Cardiac fibroblast (primary cell): ENCODE data around the gene CRACDL.

Experiments
- DNase-seq, 2 donors: peaks; one replicate each; pipeline versions ENCODE4 v3.0.0 to v3.0.0-alpha.2; 2010; ENCODE audit warnings: low read depth in 2 of 2
- H3K4me3 ChIP-seq, 2 donors: replicated peaks in 1 of 2; 1 replicate in 1 of 2; 2 replicates in 1 of 2; pipeline ENCODE4 v1.5.1; 2011; ENCODE audit warnings: low read depth in 2 of 2, low read length in 2 of 2, mild to moderate bottlenecking in 2 of 2, moderate library complexity in 1 of 2
- TF ChIP-seq, protein P1 (sequence below): IDR thresholded peaks from one replicate; pipeline ENCODE4 v1.5.1; 2011; ENCODE audit warnings: low read depth, mild to moderate bottlenecking, low read length, inconsistent platforms

Gene CRACDL

DNA sequence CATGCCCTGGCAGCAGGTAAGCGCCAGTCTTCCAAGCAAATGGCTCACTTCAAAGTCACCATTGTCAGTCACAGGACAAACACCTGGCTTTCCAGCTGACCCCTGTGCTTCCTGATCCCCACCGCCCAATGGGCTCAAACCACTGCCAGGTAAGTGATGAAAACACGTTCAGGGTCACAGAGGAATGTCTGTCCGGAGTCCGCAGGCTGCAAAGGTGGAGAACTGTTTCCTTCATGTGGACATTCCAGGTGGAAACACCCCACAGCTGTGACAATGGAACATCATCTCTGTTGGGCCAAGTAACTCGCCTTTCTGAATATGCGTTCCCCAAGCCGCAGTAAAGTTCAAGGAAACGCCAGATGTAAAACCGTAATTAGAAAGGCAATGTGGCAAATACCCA, 86.0 kb downstream of the CRACDL start:
- TF ChIP-seq, protein P1, sequence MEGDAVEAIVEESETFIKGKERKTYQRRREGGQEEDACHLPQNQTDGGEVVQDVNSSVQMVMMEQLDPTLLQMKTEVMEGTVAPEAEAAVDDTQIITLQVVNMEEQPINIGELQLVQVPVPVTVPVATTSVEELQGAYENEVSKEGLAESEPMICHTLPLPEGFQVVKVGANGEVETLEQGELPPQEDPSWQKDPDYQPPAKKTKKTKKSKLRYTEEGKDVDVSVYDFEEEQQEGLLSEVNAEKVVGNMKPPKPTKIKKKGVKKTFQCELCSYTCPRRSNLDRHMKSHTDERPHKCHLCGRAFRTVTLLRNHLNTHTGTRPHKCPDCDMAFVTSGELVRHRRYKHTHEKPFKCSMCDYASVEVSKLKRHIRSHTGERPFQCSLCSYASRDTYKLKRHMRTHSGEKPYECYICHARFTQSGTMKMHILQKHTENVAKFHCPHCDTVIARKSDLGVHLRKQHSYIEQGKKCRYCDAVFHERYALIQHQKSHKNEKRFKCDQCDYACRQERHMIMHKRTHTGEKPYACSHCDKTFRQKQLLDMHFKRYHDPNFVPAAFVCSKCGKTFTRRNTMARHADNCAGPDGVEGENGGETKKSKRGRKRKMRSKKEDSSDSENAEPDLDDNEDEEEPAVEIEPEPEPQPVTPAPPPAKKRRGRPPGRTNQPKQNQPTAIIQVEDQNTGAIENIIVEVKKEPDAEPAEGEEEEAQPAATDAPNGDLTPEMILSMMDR: no peak
- DNase-seq: no peak
- no peak overlapping the region for H3K4me3 ChIP-seq

DNA sequence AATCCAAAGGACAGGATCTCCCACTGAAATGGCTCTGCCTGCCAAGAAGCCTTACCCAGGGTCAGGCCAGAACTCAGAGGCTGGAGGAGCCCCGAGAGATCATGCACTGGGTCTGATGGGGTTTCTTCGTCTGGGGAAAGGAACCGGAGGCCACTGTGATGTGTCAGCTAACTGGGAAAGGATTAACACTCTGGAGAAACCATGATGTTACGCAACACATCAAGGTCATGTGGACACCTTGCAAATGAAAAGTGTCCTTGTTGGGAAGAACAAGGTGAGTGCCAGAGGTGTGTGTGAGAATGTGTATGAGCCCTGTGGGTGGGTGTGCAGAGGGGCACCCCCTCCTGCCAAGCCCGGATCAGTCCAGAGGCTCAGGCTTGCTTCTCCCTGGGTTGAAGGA, 86.9 kb downstream of the CRACDL start:
- peak in 1 of 2 donors; percentile 28 for DNase-seq
- H3K4me3 ChIP-seq: no peak overlapping the region
- TF ChIP-seq, protein P1: no peak

DNA sequence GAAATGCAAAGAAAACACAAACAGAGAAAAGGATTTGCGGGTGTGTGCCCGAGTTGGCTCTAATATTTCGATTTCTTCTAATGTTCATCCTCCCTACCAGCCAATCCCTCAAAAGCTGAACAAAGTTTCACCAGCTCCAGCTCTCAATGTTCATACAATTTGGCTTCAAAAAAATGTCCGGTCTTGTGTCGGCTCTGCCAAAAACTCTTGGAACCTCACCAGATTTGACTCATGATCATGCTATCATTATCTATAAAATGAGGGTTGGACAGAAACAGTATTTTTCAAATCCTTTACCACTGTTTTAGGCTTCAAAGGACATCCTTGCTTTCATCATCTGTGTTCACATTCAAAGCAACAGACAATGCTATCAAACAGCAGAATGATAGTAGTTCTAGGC, 88.2 kb downstream of the CRACDL start:
- DNase-seq: peak; percentile 38 to 48
- H3K4me3 ChIP-seq: no peak overlapping the region
- TF ChIP-seq, protein P1: no peak

DNA sequence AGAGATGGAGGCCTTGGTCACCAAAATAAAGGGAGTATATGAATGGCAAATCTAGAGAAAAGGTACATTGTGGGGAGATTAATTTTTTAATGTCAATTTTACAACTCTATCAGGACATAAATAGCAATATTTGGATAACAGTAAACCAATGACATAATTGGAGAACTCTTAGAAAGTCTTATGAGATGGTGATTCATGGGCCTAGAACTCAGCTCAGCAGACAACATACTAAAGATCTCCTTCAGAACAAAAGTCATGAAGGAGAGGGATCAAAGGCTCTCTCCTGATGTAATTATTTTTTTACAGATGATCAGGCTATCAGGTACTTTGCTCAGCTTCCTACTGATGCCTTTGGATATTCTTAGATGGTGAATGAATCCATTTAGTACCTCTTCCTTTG, 90.0 kb downstream of the CRACDL start:
- TF ChIP-seq, protein P1: no peak
- no peak for DNase-seq
- no peak overlapping the region for H3K4me3 ChIP-seq

DNA sequence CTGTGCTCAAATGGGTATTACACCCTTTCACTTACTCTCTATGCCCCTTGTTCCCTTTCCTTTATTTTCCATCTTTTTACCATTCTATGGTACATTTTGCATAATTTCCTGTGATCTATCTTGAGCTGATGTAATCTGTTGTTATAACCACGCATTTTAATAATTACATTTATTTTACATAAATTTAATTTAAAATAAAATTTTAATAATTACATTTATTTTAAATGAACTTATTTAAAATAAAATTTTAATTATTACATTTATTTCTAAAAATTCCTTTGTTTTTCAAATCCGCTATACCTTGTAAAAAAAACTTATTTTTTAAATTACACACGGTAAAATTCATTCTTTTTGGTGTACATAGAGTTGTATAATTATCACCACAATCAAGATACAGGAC, 93.9 kb downstream of the CRACDL start:
- no peak overlapping the region for H3K4me3 ChIP-seq
- DNase-seq: no peak
- TF ChIP-seq, protein P1: no peak

DNA sequence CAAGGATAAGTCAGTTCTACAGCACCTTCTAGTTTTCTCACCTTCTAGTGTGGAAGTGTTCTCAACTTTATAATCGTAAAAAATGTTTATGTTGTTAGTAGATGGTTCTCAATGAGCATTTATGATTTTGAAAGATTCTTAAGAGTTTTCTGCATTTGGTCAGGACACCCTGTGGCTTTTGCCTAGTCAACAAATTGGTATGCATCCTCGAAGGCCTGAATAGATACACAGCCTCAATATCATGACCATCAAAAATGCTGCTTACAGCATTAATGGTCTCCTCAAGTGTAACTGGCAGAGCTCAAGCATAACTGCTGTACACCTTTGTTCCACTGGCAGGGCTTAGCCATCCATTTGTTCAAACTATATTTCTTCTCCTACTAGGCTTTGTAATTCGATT, 96.7 kb downstream of the CRACDL start:
- H3K4me3 ChIP-seq: no peak overlapping the region
- DNase-seq: peak in 1 of 2 donors; percentile 68
- TF ChIP-seq, protein P1: no peak

DNA sequence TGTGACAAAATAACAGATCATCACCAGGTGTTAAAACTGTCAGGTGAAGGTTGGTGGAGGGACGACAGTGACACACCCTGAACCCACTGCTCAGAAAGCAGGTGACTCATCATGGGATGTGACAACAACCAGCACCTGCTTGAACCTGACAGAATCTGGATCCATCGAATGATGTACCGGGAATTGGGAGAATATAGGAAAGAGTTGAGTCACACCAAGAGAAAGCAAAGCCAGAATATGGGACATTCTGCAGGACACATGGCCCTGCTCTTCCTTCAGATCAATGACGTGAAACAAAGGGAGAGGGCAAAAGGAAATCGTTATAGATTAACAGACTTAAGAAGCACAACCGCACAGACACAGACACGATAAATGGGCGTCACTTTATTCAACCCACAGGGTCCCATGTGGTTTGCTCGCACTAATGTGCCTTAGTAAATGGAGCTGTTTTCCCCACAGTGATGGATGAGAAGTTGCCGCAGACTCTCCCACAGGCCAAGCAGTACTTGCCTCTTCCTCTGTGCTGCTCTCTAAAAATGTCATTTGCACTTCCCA, 100.1 kb downstream of the CRACDL start:
- TF ChIP-seq, protein P1: no peak
- no peak for DNase-seq
- H3K4me3 ChIP-seq: no peak overlapping the region
